Gastrocnemius medialis (tissue), 4 donors: Measurements from ENCODE around the gene IGLL5. TPM values are rescaled to one million over a fixed set of nuclear protein-coding genes. Genes with fewer than 3 reads are reported as not detected.

Experiments used
- ATAC-seq, 2 donors: fragments of 150-250 bp; one replicate each; pipeline ENCODE4 v1.9.1; 2016
- DNase-seq, 2 donors: peaks; one replicate each; pipeline ENCODE4 v3.0.0-alpha.2; 2019
- H3K27ac ChIP-seq, 4 donors: fragments of 200-600 bp; sonication (generic); 1 replicate in 1 of 4; 2 replicates in 3 of 4; pipeline ENCODE4 v1.5.1; 2016 to 2018; ENCODE audit warnings: mild to moderate bottlenecking in 2 of 4, moderate library complexity in 1 of 4
- H3K27me3 ChIP-seq, 3 donors: fragments of 200-600 bp; sonication (generic) in 2 of 3; 1 replicate in 1 of 3; 2 replicates in 2 of 3; pipeline versions ENCODE4 v1.5.1 to v1.6.0; 2016 to 2019; ENCODE audit warnings: mild to moderate bottlenecking in 1 of 3, moderate library complexity in 1 of 3
- H3K36me3 ChIP-seq, 2 donors: fragments of 200-600 bp; sonication (generic) in 1 of 2; one replicate each; pipeline ENCODE4 v1.5.1; 2017 to 2018
- H3K4me1 ChIP-seq, 2 donors: fragments of 200-600 bp; sonication (generic) in 1 of 2; one replicate each; pipeline ENCODE4 v1.5.1; 2016 to 2017; ENCODE audit warnings: mild to moderate bottlenecking in 2 of 2
- H3K4me3 ChIP-seq, 4 donors: fragments of 200-600 bp; sonication (generic) in 3 of 4; 1 replicate in 1 of 4; 2 replicates in 3 of 4; pipeline ENCODE4 v1.5.1; 2016 to 2019; ENCODE audit warnings: mild to moderate bottlenecking in 2 of 4
- H3K9me3 ChIP-seq, 3 donors: fragments of 200-600 bp; sonication (generic) in 2 of 3; 1 replicate in 1 of 3; 2 replicates in 2 of 3; pipeline ENCODE4 v1.5.1; 2016 to 2019
- POLR2A ChIP-seq, 2 donors: fragments of 450-650 bp; IDR thresholded peaks; one replicate each; pipeline ENCODE4 v1.6.1; 2017; ENCODE audit warnings: antibody characterized with exemption in 2 of 2, mild to moderate bottlenecking in 2 of 2, moderate library complexity in 2 of 2
- in situ Hi-C, 4 donors: fragments of 200-750 bp; cut with MboI; loops; one replicate each; pipeline versions ENCODE4 v1.15.0 to v1.8.0; 2017; ENCODE audit warnings: low sequenced_read_pairs in 4 of 4
- intact Hi-C: fragments of 100-400 bp; cut with DNase I; formaldehyde crosslinking; loops from one replicate; pipeline ENCODE4 v1.15.1; 2023; ENCODE audit warnings: low total_unique reads
- total RNA-seq, 4 donors: library from RNA; depleted of rRNA; stranded (reverse); fragments of >200 nt; gene quantifications; one replicate each; pipeline versions ENCODE4 v1.1.0 to v1.2.3, GENCODE V29; 2016
- TF ChIP-seq, protein P1 (sequence below), 5 experiments: fragments of 450-650 bp in 3 of 5; fragments of 200-600 bp in 2 of 5; sonication (generic) in 2 of 5; IDR thresholded peaks in 4 of 5; conservative IDR thresholded peaks in 1 of 5; 1 replicate in 4 of 5; 2 replicates in 1 of 5; pipeline ENCODE4 v1.5.1; 2016 to 2019; ENCODE audit warnings: antibody characterized with exemption in 5 of 5, mild to moderate bottlenecking in 3 of 5, moderate library complexity in 3 of 5

Gene IGLL5
- total RNA-seq, 4 donors from 2014 or later, result 0.49 TPM; not detected in 3

DNA sequence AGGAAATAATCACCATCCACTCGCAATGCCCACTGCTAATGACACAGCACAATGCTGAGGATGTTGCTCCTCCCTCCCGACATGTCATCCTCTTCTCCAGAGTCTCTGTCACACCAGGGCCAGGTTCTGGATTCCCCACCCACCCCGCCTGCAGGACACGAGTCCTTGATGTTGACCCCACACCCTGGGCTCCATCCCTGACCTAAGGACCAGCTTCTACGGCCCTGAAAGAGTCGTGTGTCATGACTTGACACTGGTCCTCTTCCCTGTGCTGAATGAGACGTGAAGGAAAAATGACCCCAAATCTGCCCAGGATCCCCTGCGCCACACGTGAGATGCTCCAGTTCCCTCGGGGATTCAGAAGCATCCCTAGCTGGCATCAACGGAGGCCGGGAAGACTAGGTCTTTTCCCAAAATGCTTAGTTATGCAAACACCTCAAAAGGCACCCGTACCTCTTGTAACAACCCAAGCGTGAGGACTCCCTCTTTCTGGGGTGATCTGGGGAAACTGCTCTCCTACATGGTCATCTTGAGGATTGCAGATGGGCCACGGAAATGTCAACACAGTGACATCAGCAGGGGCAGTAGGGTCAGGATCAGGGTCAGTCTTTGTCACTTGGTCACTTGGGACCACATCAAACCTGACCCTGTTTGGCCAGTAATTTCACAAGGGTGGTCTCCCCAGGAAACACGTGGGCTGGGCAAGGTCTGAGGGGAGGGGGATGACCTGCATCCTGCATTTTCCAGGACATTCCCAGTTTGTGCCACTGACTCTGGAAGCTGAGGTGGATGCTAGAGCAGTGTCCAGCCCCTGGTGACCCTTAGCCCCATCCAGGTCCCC lies 42.0 kb downstream of the IGLL5 start:
- in situ Hi-C loops (no loop called here), intact Hi-C loops (no loop called here)
- Histone ChIP-seq H3K4me1 (no peaks in the 10 kb centered on the region), H3K27me3 (no peaks in the 10 kb centered on the region), H3K36me3 (no peaks in the 10 kb centered on the region), H3K9me3 (no peaks in the 10 kb centered on the region), H3K27ac (no peak overlapping the region), H3K4me3 (no peak overlapping the region)
- ATAC-seq (no peak), DNase-seq (no peak)
- TF ChIP-seq, protein P1, sequence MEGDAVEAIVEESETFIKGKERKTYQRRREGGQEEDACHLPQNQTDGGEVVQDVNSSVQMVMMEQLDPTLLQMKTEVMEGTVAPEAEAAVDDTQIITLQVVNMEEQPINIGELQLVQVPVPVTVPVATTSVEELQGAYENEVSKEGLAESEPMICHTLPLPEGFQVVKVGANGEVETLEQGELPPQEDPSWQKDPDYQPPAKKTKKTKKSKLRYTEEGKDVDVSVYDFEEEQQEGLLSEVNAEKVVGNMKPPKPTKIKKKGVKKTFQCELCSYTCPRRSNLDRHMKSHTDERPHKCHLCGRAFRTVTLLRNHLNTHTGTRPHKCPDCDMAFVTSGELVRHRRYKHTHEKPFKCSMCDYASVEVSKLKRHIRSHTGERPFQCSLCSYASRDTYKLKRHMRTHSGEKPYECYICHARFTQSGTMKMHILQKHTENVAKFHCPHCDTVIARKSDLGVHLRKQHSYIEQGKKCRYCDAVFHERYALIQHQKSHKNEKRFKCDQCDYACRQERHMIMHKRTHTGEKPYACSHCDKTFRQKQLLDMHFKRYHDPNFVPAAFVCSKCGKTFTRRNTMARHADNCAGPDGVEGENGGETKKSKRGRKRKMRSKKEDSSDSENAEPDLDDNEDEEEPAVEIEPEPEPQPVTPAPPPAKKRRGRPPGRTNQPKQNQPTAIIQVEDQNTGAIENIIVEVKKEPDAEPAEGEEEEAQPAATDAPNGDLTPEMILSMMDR (IDR thresholded peaks at IDR 0.05 in 4 of 5, conservative IDR thresholded peaks at IDR 0.05 in 1 of 5), result no peak
- TF ChIP-seq POLR2A (IDR thresholded peaks at IDR 0.05), result no peak

DNA sequence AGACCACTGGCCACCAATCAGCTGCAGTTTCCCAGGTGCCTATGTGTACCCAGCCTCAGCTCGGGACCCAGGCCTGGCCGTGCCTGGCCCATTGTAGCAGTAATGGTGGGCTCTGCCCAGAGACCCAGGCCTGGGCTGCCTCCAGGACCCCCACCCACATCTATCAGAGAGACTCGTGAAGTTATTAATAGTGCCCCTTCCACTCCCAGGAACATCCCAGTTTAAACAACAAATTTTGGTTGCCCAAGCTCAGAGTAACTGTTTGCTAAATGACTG lies 42.5 kb downstream of the IGLL5 start:
- intact Hi-C loops, result no loop called here
- ATAC-seq (no peak), DNase-seq (no peak)
- TF ChIP-seq, protein P1 (IDR thresholded peaks at IDR 0.05 in 4 of 5, conservative IDR thresholded peaks at IDR 0.05 in 1 of 5), result no peak
- no peak for TF ChIP-seq POLR2A (IDR thresholded peaks at IDR 0.05)
- no peaks in the 10 kb centered on the region for H3K36me3 ChIP-seq
- H3K4me3 ChIP-seq, result no peak overlapping the region
- H3K4me1 ChIP-seq, result no peaks in the 10 kb centered on the region
- no peak overlapping the region for H3K27ac ChIP-seq
- in situ Hi-C loops, result no loop called here
- no peaks in the 10 kb centered on the region for H3K27me3 ChIP-seq
- H3K9me3 ChIP-seq, result no peaks in the 10 kb centered on the region

- Histone ChIP-seq H3K27ac (no peak overlapping the region), H3K4me3 (no peak overlapping the region), H3K27me3 (no peaks in the 10 kb centered on the region), H3K36me3 (no peaks in the 10 kb centered on the region), H3K4me1 (no peaks in the 10 kb centered on the region), H3K9me3 (no peaks in the 10 kb centered on the region)
- ATAC-seq (no peak), DNase-seq (no peak)
- intact Hi-C loops, result no loop called here
- no peak for TF ChIP-seq POLR2A (IDR thresholded peaks at IDR 0.05)
- TF ChIP-seq, protein P1 (IDR thresholded peaks at IDR 0.05 in 4 of 5, conservative IDR thresholded peaks at IDR 0.05 in 1 of 5), result no peak
- in situ Hi-C loops, result no loop called here
These were observed 43.2 kb downstream of the IGLL5 start for GRCh38 chr22:22930571-22931556.

- no peaks in the 10 kb centered on the region for H3K4me1 ChIP-seq
- intact Hi-C loops (no loop called here), in situ Hi-C loops (no loop called here)
- H3K27me3 ChIP-seq, result no peaks in the 10 kb centered on the region
- ATAC-seq (no peak), DNase-seq (no peak)
- H3K4me3 ChIP-seq, result no peak overlapping the region
- H3K36me3 ChIP-seq, result no peaks in the 10 kb centered on the region
- no peaks in the 10 kb centered on the region for H3K9me3 ChIP-seq
- no peak overlapping the region for H3K27ac ChIP-seq
- TF ChIP-seq, protein P1 (IDR thresholded peaks at IDR 0.05 in 4 of 5, conservative IDR thresholded peaks at IDR 0.05 in 1 of 5), result no peak
- TF ChIP-seq POLR2A (IDR thresholded peaks at IDR 0.05), result no peak
These were observed 44.1 kb downstream of the IGLL5 start for GRCh38 chr22:22931557-22932270.
